Trophoblast cell (in vitro differentiated cells and primary cell): ENCODE results near the gene VDAC1.

Experiments used
- DNase-seq, 2 donors: peaks; one replicate each; pipeline ENCODE4 v3.0.0-alpha.2; 2016
- H2AFZ ChIP-seq: 2 replicates; pipeline ENCODE4 v1.6.1; 2013; ENCODE audit warnings: low read length, moderate library complexity, mild to moderate bottlenecking; ENCODE audit not compliant: insufficient read depth, poor library complexity
- H2AK5ac ChIP-seq: 2 replicates; pipeline ENCODE4 v1.6.1; 2013; ENCODE audit warnings: mild to moderate bottlenecking, low read length
- H2BK120ac ChIP-seq: 2 replicates; pipeline ENCODE4 v1.6.1; 2013; ENCODE audit warnings: low read length, mild to moderate bottlenecking, moderate library complexity; ENCODE audit not compliant: insufficient read depth, poor library complexity
- H2BK12ac ChIP-seq: 2 replicates; pipeline ENCODE4 v1.6.1; 2013; ENCODE audit warnings: mild to moderate bottlenecking, low read length, moderate library complexity
- H2BK5ac ChIP-seq: 2 replicates; pipeline ENCODE4 v1.6.1; 2013; ENCODE audit warnings: low read length, low read depth, moderate library complexity, mild to moderate bottlenecking; ENCODE audit not compliant: poor library complexity
- H3K14ac ChIP-seq: 2 replicates; pipeline ENCODE4 v1.6.1; 2013; ENCODE audit warnings: mild to moderate bottlenecking, low read length
- H3K18ac ChIP-seq: 2 replicates; pipeline ENCODE4 v1.6.1; 2013; ENCODE audit warnings: mild to moderate bottlenecking, low read length
- H3K23ac ChIP-seq: 2 replicates; pipeline ENCODE4 v1.6.1; 2013; ENCODE audit warnings: low read length
- H3K27ac ChIP-seq: 2 replicates; pipeline ENCODE4 v1.5.1; 2013; ENCODE audit warnings: low read depth, mild to moderate bottlenecking, inconsistent platforms, low read length, moderate library complexity
- H3K27me3 ChIP-seq: 2 replicates; pipeline ENCODE4 v1.6.1; 2013; ENCODE audit warnings: inconsistent platforms, mild to moderate bottlenecking, low read length, moderate library complexity; ENCODE audit not compliant: insufficient read depth
- H3K36me3 ChIP-seq, 2 experiments: 1 replicate in 1 of 2; 2 replicates in 1 of 2; pipeline ENCODE4 v1.6.1; 2013; ENCODE audit warnings: low read length in 2 of 2, mild to moderate bottlenecking in 2 of 2, moderate library complexity in 1 of 2; ENCODE audit not compliant: insufficient read depth in 2 of 2, control insufficient read depth in 1 of 2
- H3K4ac ChIP-seq: 2 replicates; pipeline ENCODE4 v1.6.1; 2013; ENCODE audit warnings: low read depth, mild to moderate bottlenecking, low read length, moderate library complexity
- H3K4me1 ChIP-seq, 2 experiments: 1 replicate in 1 of 2; 2 replicates in 1 of 2; pipeline ENCODE4 v1.6.1; 2013; ENCODE audit warnings: low read length in 2 of 2, mild to moderate bottlenecking in 2 of 2, moderate library complexity in 1 of 2; ENCODE audit not compliant: insufficient read depth in 2 of 2, control insufficient read depth in 1 of 2
- H3K4me2 ChIP-seq: 2 replicates; pipeline ENCODE4 v1.6.1; 2013; ENCODE audit warnings: inconsistent platforms, mild to moderate bottlenecking, low read length, moderate library complexity
- H3K4me3 ChIP-seq: 2 replicates; pipeline ENCODE4 v1.5.1; 2013; ENCODE audit warnings: mild to moderate bottlenecking, low read depth, low read length, inconsistent platforms
- H3K79me1 ChIP-seq: one replicate; pipeline ENCODE4 v1.6.1; 2013; ENCODE audit warnings: low read length
- H3K79me2 ChIP-seq: 2 replicates; pipeline ENCODE4 v1.6.1; 2013; ENCODE audit warnings: low read length, mild to moderate bottlenecking; ENCODE audit not compliant: control insufficient read depth, insufficient read depth, poor library complexity
- H3K9ac ChIP-seq: 2 replicates; pipeline ENCODE4 v1.6.1; 2013; ENCODE audit warnings: mild to moderate bottlenecking, low read length
- H3K9me3 ChIP-seq: 2 replicates; pipeline ENCODE4 v1.6.1; 2013; ENCODE audit warnings: low read depth, mild to moderate bottlenecking, control low read depth, inconsistent platforms, low read length; ENCODE audit not compliant: insufficient read depth
- H4K12ac ChIP-seq: 2 replicates; pipeline ENCODE4 v1.6.1; 2013; ENCODE audit warnings: low read depth, mild to moderate bottlenecking, low read length, moderate library complexity
- H4K8ac ChIP-seq: 2 replicates; pipeline ENCODE4 v1.6.1; 2013; ENCODE audit warnings: low read depth, mild to moderate bottlenecking, low read length, moderate library complexity
- H4K91ac ChIP-seq: one replicate; pipeline ENCODE4 v1.6.1; 2013; ENCODE audit warnings: low read depth, mild to moderate bottlenecking, low read length, moderate library complexity
- WGBS: extraction: QIAGEN DNeasy Blood & Tissue Kit; methylation state at CpG from one replicate; pipeline ENCODE4 v1.1.7; 2013; ENCODE audit warnings: missing lambda C conversion rate; ENCODE audit not compliant: insufficient read length, insufficient coverage; ENCODE audit errors: extremely low coverage; 5-methylcytosine and 5-hydroxymethylcytosine counted together

The VDAC1 gene

GRCh38 chr5:134005417-134006061, 764 bp upstream of the VDAC1 start:
- H3K4me1 ChIP-seq: peaks cover 25 to 30% of the 10 kb centered on the region in 2 experiments
- H3K18ac ChIP-seq: peak overlapping the region; percentile 91
- peak overlapping the region; percentile 55 for H2BK12ac ChIP-seq
- H3K4me2 ChIP-seq: peak overlapping the region; percentile 90
- H3K27ac ChIP-seq: peak overlapping the region; percentile 91
- H3K4ac ChIP-seq: peak overlapping the region; percentile 80
- H3K4me3 ChIP-seq: peak overlapping the region; percentile 90
- H3K9ac ChIP-seq: peak overlapping the region; percentile 90
- H3K27me3 ChIP-seq: no peaks in the 10 kb centered on the region
- peaks cover 23% of the 10 kb centered on the region for H3K79me1 ChIP-seq
- H2BK120ac ChIP-seq: peak overlapping the region; percentile 70
- H2BK5ac ChIP-seq: peak overlapping the region; percentile 87
- peak overlapping the region; percentile 95 for H4K12ac ChIP-seq
- peak overlapping the region; percentile 74 for H2AFZ ChIP-seq
- peaks cover 38% of the 10 kb centered on the region for H3K79me2 ChIP-seq
- WGBS: no CpG with 5 or more reads among the region's 40 CpGs
- H3K23ac ChIP-seq: no peak overlapping the region
- no peak for DNase-seq
- H3K9me3 ChIP-seq: no peaks in the 10 kb centered on the region
- peak overlapping the region; percentile 90 for H2AK5ac ChIP-seq
- peak overlapping the region; percentile 87 for H3K14ac ChIP-seq
- H4K91ac ChIP-seq: peak overlapping the region; percentile 72
- peak overlapping the region; percentile 72 for H4K8ac ChIP-seq
- H3K36me3 ChIP-seq: peaks cover 12 to 13% of the 10 kb centered on the region in 2 experiments

- H3K79me2 ChIP-seq: peaks cover 49% of the 10 kb centered on the region
- no peaks in the 10 kb centered on the region for H3K27me3 ChIP-seq
- peaks cover 13 to 15% of the 10 kb centered on the region in 2 experiments for H3K36me3 ChIP-seq
- peak overlapping the region; percentile 31 for H4K8ac ChIP-seq
- peaks cover 25 to 30% of the 10 kb centered on the region in 2 experiments for H3K4me1 ChIP-seq
- H3K79me1 ChIP-seq: peaks cover 23% of the 10 kb centered on the region
- H2BK12ac ChIP-seq: no peak overlapping the region
- H3K14ac ChIP-seq: peak overlapping the region; percentile 92
- H3K4me2 ChIP-seq: peak overlapping the region; percentile 71
- peak; percentile 44 to 60 for DNase-seq
- H2AFZ ChIP-seq: peak overlapping the region; percentile 89
- peak overlapping the region; percentile 13 for H4K12ac ChIP-seq
- no CpG with 5 or more reads among the region's 90 CpGs for WGBS
- peak overlapping the region; percentile 69 for H2BK5ac ChIP-seq
- H3K4me3 ChIP-seq: peak overlapping the region; percentile 95
- H4K91ac ChIP-seq: peak overlapping the region; percentile 70
- H3K27ac ChIP-seq: peak overlapping the region; percentile 70
- no peak overlapping the region for H3K23ac ChIP-seq
- peak overlapping the region; percentile 31 for H3K18ac ChIP-seq
- peak overlapping the region; percentile 69 for H2AK5ac ChIP-seq
- H3K9me3 ChIP-seq: no peaks in the 10 kb centered on the region
- H3K4ac ChIP-seq: peak overlapping the region; percentile 71
- H3K9ac ChIP-seq: peak overlapping the region; percentile 81
- H2BK120ac ChIP-seq: peak overlapping the region; percentile 57
Observed at GRCh38 chr5:134003817-134004625, 754 bp downstream of the VDAC1 start.

GRCh38 chr5:134003064-134003816, 1.5 kb downstream of the VDAC1 start:
- Histone ChIP-seq H3K23ac (no peak overlapping the region), H2BK120ac (no peak overlapping the region), H2BK12ac (no peak overlapping the region), H3K36me3 (peaks cover 13 to 15% of the 10 kb centered on the region in 2 experiments), H3K27ac (no peak overlapping the region), H2BK5ac (no peak overlapping the region), H3K9ac (peak overlapping the region; percentile 81), H3K4me3 (peak overlapping the region; percentile 95), H3K14ac (no peak overlapping the region), H3K4ac (peak overlapping the region; percentile 71), H4K91ac (no peak overlapping the region), H3K9me3 (no peaks in the 10 kb centered on the region), H2AFZ (no peak overlapping the region), H3K79me1 (peaks cover 23% of the 10 kb centered on the region), H3K4me1 (peaks cover 25 to 30% of the 10 kb centered on the region in 2 experiments), H3K18ac (no peak overlapping the region), H4K8ac (no peak overlapping the region), H3K79me2 (peaks cover 55% of the 10 kb centered on the region), H2AK5ac (no peak overlapping the region), H3K27me3 (no peaks in the 10 kb centered on the region), H4K12ac (no peak overlapping the region), H3K4me2 (peak overlapping the region; percentile 71)
- WGBS: no CpG with 5 or more reads among the region's 11 CpGs
- no peak for DNase-seq
